Keratinocyte (primary cell): ENCODE data around the gene MAN1C1. TPM values are rescaled to one million over a fixed set of nuclear protein-coding genes. Genes with fewer than 3 reads are reported as not detected.
A peak's percentile ranks its signal among the peaks of the same experiment; 100 is the strongest.

Experiments used
- DNase-seq: peaks from one replicate; pipeline ENCODE4 v3.0.0-alpha.2; 2011; ENCODE audit warnings: low read depth, missing footprints, low spot score
- FAIRE-seq: peaks from 2 replicates; lab custom pipeline; 2011; peaks lifted over from hg19 to GRCh38; lab: Jason Lieb, UNC
- H2AFZ ChIP-seq: 2 replicates; pipeline ENCODE4 v1.6.0; 2012; ENCODE audit warnings: low read length, control low read depth, inconsistent platforms; ENCODE audit not compliant: control insufficient read depth
- H3K27ac ChIP-seq: 2 replicates; pipeline ENCODE4 v1.5.1; 2011; ENCODE audit warnings: low read length; ENCODE audit not compliant: control insufficient read depth, insufficient read depth
- H3K27me3 ChIP-seq: 3 replicates; pipeline ENCODE4 v1.6.0; 2011; ENCODE audit warnings: low read length; ENCODE audit not compliant: control insufficient read depth, insufficient read depth; ENCODE audit errors: extremely low read depth
- H3K36me3 ChIP-seq, 2 experiments: 2 replicates in 1 of 2; 3 replicates in 1 of 2; pipeline ENCODE4 v1.5.1; 2011; ENCODE audit warnings: low read length in 2 of 2, mild to moderate bottlenecking in 1 of 2; ENCODE audit not compliant: control insufficient read depth in 2 of 2, insufficient read depth in 2 of 2; ENCODE audit errors: extremely low read depth in 1 of 2
- H3K4me1 ChIP-seq: 3 replicates; pipeline ENCODE4 v1.5.1; 2011; ENCODE audit warnings: low read length; ENCODE audit not compliant: control insufficient read depth, insufficient read depth; ENCODE audit errors: extremely low read depth
- H3K4me2 ChIP-seq: 3 replicates; pipeline ENCODE4 v1.6.0; 2011; ENCODE audit warnings: low read depth, low read length; ENCODE audit not compliant: control insufficient read depth, insufficient read depth; ENCODE audit errors: extremely low read depth
- H3K4me3 ChIP-seq, 3 experiments: fragments of 200-600 bp in 1 of 3; sonication (generic) in 1 of 3; 2 replicates in 2 of 3; 3 replicates in 1 of 3; pipeline ENCODE4 v1.5.1; 2011 to 2016; ENCODE audit warnings: low read length in 3 of 3, mild to moderate bottlenecking in 3 of 3, control low read depth in 2 of 3, inconsistent platforms in 1 of 3, low read depth in 1 of 3, mixed read lengths in 1 of 3, mixed run types in 1 of 3, moderate library complexity in 1 of 3; ENCODE audit not compliant: control insufficient read depth in 2 of 3, insufficient read depth in 2 of 3; ENCODE audit errors: extremely low read depth in 1 of 3
- H3K79me2 ChIP-seq: 2 replicates; pipeline ENCODE4 v1.6.0; 2012; ENCODE audit warnings: low read length; ENCODE audit not compliant: control insufficient read depth, insufficient read depth
- H3K9ac ChIP-seq: 3 replicates; pipeline ENCODE4 v1.6.0; 2011; ENCODE audit warnings: low read length; ENCODE audit not compliant: control insufficient read depth, insufficient read depth; ENCODE audit errors: extremely low read depth
- H3K9me1 ChIP-seq: 3 replicates; pipeline ENCODE4 v1.6.0; 2011; ENCODE audit warnings: low read length; ENCODE audit not compliant: control insufficient read depth, insufficient read depth; ENCODE audit errors: extremely low read depth
- H3K9me3 ChIP-seq: 2 replicates; pipeline ENCODE4 v1.5.1; 2012; ENCODE audit warnings: low read depth, low read length; ENCODE audit not compliant: control insufficient read depth
- H4K20me1 ChIP-seq: 3 replicates; pipeline ENCODE4 v1.6.0; 2011; ENCODE audit warnings: low read length; ENCODE audit not compliant: control insufficient read depth, insufficient read depth; ENCODE audit errors: extremely low read depth
- EZH2 ChIP-seq: IDR thresholded peaks from one replicate; pipeline ENCODE4 v1.6.1; 2012; ENCODE audit warnings: inconsistent platforms, mild to moderate bottlenecking, low read length, moderate library complexity
- dilution Hi-C: fragments of 300-500 bp; cut with MboI; formaldehyde crosslinking; loops from one replicate; pipeline ENCODE4 v1.7.0; 2020; ENCODE audit warnings: low sequenced_read_pairs; ENCODE audit not compliant: extremely low pct_ligation_motif_present
- polyA plus RNA-seq, 5 experiments: library from polyadenylated mRNA; depleted of rRNA in 3 of 5; stranded (reverse) in 3 of 5; stranded (forward) in 1 of 5; unstranded in 1 of 5; fragments of >200 nt; gene quantifications; 1 replicate in 1 of 5; 2 replicates in 3 of 5; 3 replicates in 1 of 5; pipeline versions ENCODE4 v1.2.1 to v1.2.3, GENCODE V29; 2011 to 2012; ENCODE audit warnings: missing spikeins in 2 of 5, low read depth in 1 of 5, low replicate concordance in 1 of 5
- TF ChIP-seq, protein P1 (sequence below), 3 experiments: IDR thresholded peaks in 1 of 3; conservative IDR thresholded peaks in 1 of 3; optimal IDR thresholded peaks in 1 of 3; 2 replicates in 2 of 3; 3 replicates in 1 of 3; pipeline versions ENCODE3 to v1.5.1; 2011; ENCODE audit warnings: low read length in 3 of 3, mild to moderate bottlenecking in 3 of 3, moderate library complexity in 2 of 3, control low read depth in 1 of 3, inconsistent platforms in 1 of 3; ENCODE audit not compliant: insufficient read depth in 2 of 3; ENCODE audit errors: extremely low read depth in 1 of 3

MAN1C1 gene
- polyA plus RNA-seq, 1 donor (not counting 4 experiments of a cell fraction or from before 2014, with no cell fraction given): 0.07 TPM

GRCh38 chr1:25785333-25786067, 168.9 kb downstream of the MAN1C1 start:
- Histone ChIP-seq H3K27ac (no peak overlapping the region), H2AFZ (no peak overlapping the region), H3K4me3 (no peak overlapping the region), H3K79me2 (no peaks in the 10 kb centered on the region), H3K9me3 (no peaks in the 10 kb centered on the region), H3K4me1 (no peaks in the 10 kb centered on the region), H4K20me1 (peaks cover 2% of the 10 kb centered on the region), H3K9ac (no peak overlapping the region), H3K9me1 (no peaks in the 10 kb centered on the region), H3K4me2 (no peak overlapping the region), H3K27me3 (peaks cover 17% of the 10 kb centered on the region), H3K36me3 (no peaks in the 10 kb centered on the region)
- DNase-seq (no peak), FAIRE-seq (no peak)
- TF ChIP-seq, protein P1, sequence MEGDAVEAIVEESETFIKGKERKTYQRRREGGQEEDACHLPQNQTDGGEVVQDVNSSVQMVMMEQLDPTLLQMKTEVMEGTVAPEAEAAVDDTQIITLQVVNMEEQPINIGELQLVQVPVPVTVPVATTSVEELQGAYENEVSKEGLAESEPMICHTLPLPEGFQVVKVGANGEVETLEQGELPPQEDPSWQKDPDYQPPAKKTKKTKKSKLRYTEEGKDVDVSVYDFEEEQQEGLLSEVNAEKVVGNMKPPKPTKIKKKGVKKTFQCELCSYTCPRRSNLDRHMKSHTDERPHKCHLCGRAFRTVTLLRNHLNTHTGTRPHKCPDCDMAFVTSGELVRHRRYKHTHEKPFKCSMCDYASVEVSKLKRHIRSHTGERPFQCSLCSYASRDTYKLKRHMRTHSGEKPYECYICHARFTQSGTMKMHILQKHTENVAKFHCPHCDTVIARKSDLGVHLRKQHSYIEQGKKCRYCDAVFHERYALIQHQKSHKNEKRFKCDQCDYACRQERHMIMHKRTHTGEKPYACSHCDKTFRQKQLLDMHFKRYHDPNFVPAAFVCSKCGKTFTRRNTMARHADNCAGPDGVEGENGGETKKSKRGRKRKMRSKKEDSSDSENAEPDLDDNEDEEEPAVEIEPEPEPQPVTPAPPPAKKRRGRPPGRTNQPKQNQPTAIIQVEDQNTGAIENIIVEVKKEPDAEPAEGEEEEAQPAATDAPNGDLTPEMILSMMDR (optimal IDR thresholded peaks at IDR 0.05 in 1 of 3, IDR thresholded peaks at IDR 0.05 in 1 of 3, conservative IDR thresholded peaks at IDR 0.05 in 1 of 3; ENCODE audit: extremely low read depth in 1 of 3, insufficient read depth in 2 of 3, low read length in 3 of 3): no peak
- TF ChIP-seq EZH2: no peak
- dilution Hi-C loops: no loop called here

DNA sequence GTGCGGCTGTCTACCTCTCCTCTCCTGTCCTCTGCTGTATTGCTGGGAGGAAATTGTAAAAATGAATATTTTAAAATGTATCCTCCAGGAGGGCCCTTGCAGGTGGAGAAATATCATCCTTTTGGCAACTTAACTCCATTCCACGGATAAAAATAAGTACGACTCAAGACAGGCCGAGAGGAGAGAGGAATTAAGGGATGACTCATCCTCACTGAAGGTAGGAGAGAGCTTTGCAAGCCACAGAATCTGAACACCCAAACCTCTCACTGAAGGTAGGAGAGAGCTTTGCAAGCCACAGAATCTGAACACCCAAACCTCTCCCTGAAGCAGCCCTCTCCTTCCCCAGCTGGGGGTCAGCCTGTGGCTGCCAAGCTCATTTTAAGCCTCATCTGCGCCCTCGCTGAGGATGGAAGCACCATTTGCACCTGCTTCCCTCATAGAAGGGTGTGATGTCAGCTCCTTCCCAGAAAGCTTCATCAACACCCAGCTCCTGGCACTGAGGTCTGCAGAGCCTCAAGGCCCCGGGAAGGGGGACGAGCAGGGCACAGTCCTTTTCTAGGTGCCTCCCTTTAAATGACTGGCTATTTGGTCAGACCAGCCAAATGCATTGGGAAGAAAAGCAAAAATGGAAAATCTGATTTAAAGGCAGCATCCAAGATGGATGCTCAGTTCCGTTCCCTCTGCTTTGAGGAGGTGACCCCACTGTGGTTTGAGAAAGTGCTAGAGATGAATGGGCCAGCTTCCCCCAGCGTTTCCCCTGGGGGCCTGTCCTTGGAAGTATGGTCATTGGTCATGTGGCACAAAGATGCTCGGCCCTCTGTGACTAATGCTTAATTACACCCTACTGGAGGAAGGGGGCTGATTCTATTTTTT, 170.5 kb downstream of the MAN1C1 start:
- H3K36me3 ChIP-seq: no peaks in the 10 kb centered on the region
- H3K79me2 ChIP-seq: no peaks in the 10 kb centered on the region
- peaks cover 15% of the 10 kb centered on the region for H3K27me3 ChIP-seq
- H3K4me1 ChIP-seq: no peaks in the 10 kb centered on the region
- DNase-seq (no peak), FAIRE-seq (peak; percentile 80)
- H4K20me1 ChIP-seq: peaks cover 2% of the 10 kb centered on the region
- H2AFZ ChIP-seq: no peak overlapping the region
- no peak for TF ChIP-seq EZH2
- TF ChIP-seq, protein P1 (optimal IDR thresholded peaks at IDR 0.05 in 1 of 3, IDR thresholded peaks at IDR 0.05 in 1 of 3, conservative IDR thresholded peaks at IDR 0.05 in 1 of 3; ENCODE audit: extremely low read depth in 1 of 3, insufficient read depth in 2 of 3, low read length in 3 of 3): no peak
- no peak overlapping the region for H3K9ac ChIP-seq
- H3K9me3 ChIP-seq: no peaks in the 10 kb centered on the region
- no peak overlapping the region for H3K4me2 ChIP-seq
- H3K27ac ChIP-seq: no peak overlapping the region
- dilution Hi-C loops: no loop called here
- H3K9me1 ChIP-seq: no peaks in the 10 kb centered on the region
- H3K4me3 ChIP-seq: no peak overlapping the region
